K562 (cell line): Measurements from ENCODE around the gene AHNAK. TPM values are rescaled to one million over a fixed set of nuclear protein-coding genes. Genes with fewer than 3 reads are reported as not detected.
A peak's percentile ranks its signal among the peaks of the same experiment; 100 is the strongest.

Experiments used
- CXXC5 ChIP-seq: fragments of 250-450 bp; sonication (Bioruptor Pico); IDR thresholded peaks from 2 replicates; pipeline ENCODE4 v1.8.0; 2022; ENCODE audit warnings: inconsistent platforms, mild to moderate bottlenecking, moderate library complexity
- DPF2 ChIP-seq: fragments of 450-650 bp; IDR thresholded peaks from 2 replicates; pipeline ENCODE4 v1.6.1; 2016
- ELK3 ChIP-seq: fragments of 450-650 bp; formaldehyde crosslinking; IDR thresholded peaks from 2 replicates; pipeline ENCODE4 v1.4.0; 2020; ENCODE audit warnings: mild to moderate bottlenecking
- GATA2 ChIP-seq: sonication (generic); formaldehyde crosslinking; IDR thresholded peaks from 2 replicates; pipeline ENCODE4 v1.4.0; 2020; ENCODE audit warnings: mild to moderate bottlenecking, missing genetic modification reagents
- GATAD2A ChIP-seq: fragments of 450-650 bp; IDR thresholded peaks from 2 replicates; pipeline ENCODE4 v1.6.1; 2017
- MAFG ChIP-seq: fragments of 450-650 bp; conservative IDR thresholded peaks from 2 replicates; pipeline ENCODE4 v1.6.1; 2016; ENCODE audit warnings: missing genetic modification characterization, missing compliant biosample characterization
- MYNN ChIP-seq, 2 experiments: sonication (generic); formaldehyde crosslinking in 1 of 2; IDR thresholded peaks; 2 replicates each; pipeline versions ENCODE4 v1.5.0 to v1.6.1; 2016 to 2020; ENCODE audit warnings: antibody characterized with exemption in 1 of 2, missing genetic modification reagents in 1 of 2
- NEUROD1 ChIP-seq: fragments of 150-350 bp; IDR thresholded peaks from 2 replicates; pipeline ENCODE4 v1.6.1; 2014; ENCODE audit warnings: borderline replicate concordance, low read length, low read depth; ENCODE audit not compliant: partially characterized antibody
- RFX1 ChIP-seq: fragments of 450-650 bp; IDR thresholded peaks from 2 replicates; pipeline ENCODE4 v1.6.1; 2016; ENCODE audit warnings: mild to moderate bottlenecking, moderate library complexity
- RUNX1 ChIP-seq: sonication (generic); IDR thresholded peaks from 2 replicates; pipeline ENCODE4 v1.6.1; 2016; ENCODE audit warnings: antibody characterized with exemption, low read depth
- SMARCA4 ChIP-seq: fragments of 450-650 bp; IDR thresholded peaks from 2 replicates; pipeline ENCODE4 v1.6.1; 2016
- SMARCE1 ChIP-seq: fragments of 450-650 bp; IDR thresholded peaks from 2 replicates; pipeline ENCODE4 v1.7.1; 2016; ENCODE audit warnings: mild to moderate bottlenecking
- ZNF384 ChIP-seq: IDR thresholded peaks from 2 replicates; pipeline ENCODE4 v1.6.1; 2012; ENCODE audit warnings: low read depth, low read length, improper control_type of control experiment
- polyA plus RNA-seq, 8 experiments: library from polyadenylated mRNA; depleted of rRNA in 4 of 8; stranded (reverse) in 5 of 8; unstranded in 3 of 8; fragments of >200 nt; fragmentation: Nextera tagmentation in 2 of 8; fragmentation: Illumina TruSeq in 1 of 8; extraction: Ambion mirVana in 2 of 8; extraction: Trizol in 1 of 8; gene quantifications; 2 replicates each; pipeline versions ENCODE4 v1.2.1 to v1.2.3, GENCODE V29; 2011 to 2014; ENCODE audit warnings: inconsistent platforms in 1 of 8, missing spikeins in 1 of 8
- total RNA-seq, 7 experiments: library from RNA; depleted of rRNA in 6 of 7; stranded (reverse); fragments of >200 nt in 6 of 7; fragmentation: Illumina TruSeq in 2 of 7; extraction: Trizol in 2 of 7; gene quantifications; 2 replicates each; pipeline versions ENCODE4 v1.2.1 to v1.2.3, GENCODE V29; 2011 to 2021; ENCODE audit warnings: low replicate concordance in 1 of 7
- TF ChIP-seq, protein P1 (sequence below): sonication (generic); formaldehyde crosslinking; IDR thresholded peaks from 2 replicates; pipeline ENCODE4 v1.8.0; 2022; ENCODE audit warnings: mild to moderate bottlenecking, missing genetic modification reagents, borderline replicate concordance
- TF ChIP-seq, protein P2 (sequence below): fragments of 450-650 bp; IDR thresholded peaks from 2 replicates; pipeline ENCODE4 v1.6.1; 2017; ENCODE audit warnings: antibody characterized with exemption, mild to moderate bottlenecking
- TF ChIP-seq, protein P3 (sequence below): sonication (generic); formaldehyde crosslinking; IDR thresholded peaks from 2 replicates; pipeline ENCODE4 v1.8.1; 2023; ENCODE audit warnings: mild to moderate bottlenecking, missing genetic modification reagents
- TF ChIP-seq, protein P4 (sequence below): fragments of 200-800 bp; sonication (Bioruptor generic); IDR thresholded peaks from 2 replicates; pipeline ENCODE4 v1.6.1; 2017; ENCODE audit warnings: missing genetic modification characterization, missing compliant biosample characterization

Gene AHNAK
- total and polyA plus RNA-seq, 9 of the 15 experiments (the other 6 are each of a cell fraction or from before 2014, with no cell fraction given) = 1.5 to 89.7 (median 45.0) TPM

GRCh38 chr11:62508336-62509058 is 38.1 kb downstream of the AHNAK start (continued):
- 0 out of 2 replicates have a peak, but pooled peaks have one; percentile 21 for TF ChIP-seq GATAD2A
- TF ChIP-seq, protein P1, sequence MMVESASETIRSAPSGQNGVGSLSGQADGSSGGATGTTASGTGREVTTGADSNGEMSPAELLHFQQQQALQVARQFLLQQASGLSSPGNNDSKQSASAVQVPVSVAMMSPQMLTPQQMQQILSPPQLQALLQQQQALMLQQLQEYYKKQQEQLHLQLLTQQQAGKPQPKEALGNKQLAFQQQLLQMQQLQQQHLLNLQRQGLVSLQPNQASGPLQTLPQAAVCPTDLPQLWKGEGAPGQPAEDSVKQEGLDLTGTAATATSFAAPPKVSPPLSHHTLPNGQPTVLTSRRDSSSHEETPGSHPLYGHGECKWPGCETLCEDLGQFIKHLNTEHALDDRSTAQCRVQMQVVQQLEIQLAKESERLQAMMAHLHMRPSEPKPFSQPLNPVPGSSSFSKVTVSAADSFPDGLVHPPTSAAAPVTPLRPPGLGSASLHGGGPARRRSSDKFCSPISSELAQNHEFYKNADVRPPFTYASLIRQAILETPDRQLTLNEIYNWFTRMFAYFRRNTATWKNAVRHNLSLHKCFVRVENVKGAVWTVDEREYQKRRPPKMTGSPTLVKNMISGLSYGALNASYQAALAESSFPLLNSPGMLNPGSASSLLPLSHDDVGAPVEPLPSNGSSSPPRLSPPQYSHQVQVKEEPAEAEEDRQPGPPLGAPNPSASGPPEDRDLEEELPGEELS (CRISPR knock-in tag) = no peak
- peak; percentile 58 for TF ChIP-seq RFX1
- TF ChIP-seq SMARCA4 = 0 out of 2 replicates have a peak, but pooled peaks have one; percentile 44
- TF ChIP-seq, protein P2, sequence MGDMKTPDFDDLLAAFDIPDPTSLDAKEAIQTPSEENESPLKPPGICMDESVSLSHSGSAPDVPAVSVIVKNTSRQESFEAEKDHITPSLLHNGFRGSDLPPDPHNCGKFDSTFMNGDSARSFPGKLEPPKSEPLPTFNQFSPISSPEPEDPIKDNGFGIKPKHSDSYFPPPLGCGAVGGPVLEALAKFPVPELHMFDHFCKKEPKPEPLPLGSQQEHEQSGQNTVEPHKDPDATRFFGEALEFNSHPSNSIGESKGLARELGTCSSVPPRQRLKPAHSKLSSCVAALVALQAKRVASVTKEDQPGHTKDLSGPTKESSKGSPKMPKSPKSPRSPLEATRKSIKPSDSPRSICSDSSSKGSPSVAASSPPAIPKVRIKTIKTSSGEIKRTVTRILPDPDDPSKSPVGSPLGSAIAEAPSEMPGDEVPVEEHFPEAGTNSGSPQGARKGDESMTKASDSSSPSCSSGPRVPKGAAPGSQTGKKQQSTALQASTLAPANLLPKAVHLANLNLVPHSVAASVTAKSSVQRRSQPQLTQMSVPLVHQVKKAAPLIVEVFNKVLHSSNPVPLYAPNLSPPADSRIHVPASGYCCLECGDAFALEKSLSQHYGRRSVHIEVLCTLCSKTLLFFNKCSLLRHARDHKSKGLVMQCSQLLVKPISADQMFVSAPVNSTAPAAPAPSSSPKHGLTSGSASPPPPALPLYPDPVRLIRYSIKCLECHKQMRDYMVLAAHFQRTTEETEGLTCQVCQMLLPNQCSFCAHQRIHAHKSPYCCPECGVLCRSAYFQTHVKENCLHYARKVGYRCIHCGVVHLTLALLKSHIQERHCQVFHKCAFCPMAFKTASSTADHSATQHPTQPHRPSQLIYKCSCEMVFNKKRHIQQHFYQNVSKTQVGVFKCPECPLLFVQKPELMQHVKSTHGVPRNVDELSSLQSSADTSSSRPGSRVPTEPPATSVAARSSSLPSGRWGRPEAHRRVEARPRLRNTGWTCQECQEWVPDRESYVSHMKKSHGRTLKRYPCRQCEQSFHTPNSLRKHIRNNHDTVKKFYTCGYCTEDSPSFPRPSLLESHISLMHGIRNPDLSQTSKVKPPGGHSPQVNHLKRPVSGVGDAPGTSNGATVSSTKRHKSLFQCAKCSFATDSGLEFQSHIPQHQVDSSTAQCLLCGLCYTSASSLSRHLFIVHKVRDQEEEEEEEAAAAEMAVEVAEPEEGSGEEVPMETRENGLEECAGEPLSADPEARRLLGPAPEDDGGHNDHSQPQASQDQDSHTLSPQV = 0 out of 2 replicates have a peak, but pooled peaks have one; percentile 60
- no peak for TF ChIP-seq RUNX1
- TF ChIP-seq SMARCE1 = no peak
- TF ChIP-seq ELK3 (CRISPR knock-in tag) = no peak
- 0 out of 2 replicates have a peak, but pooled peaks have one; percentile 16 for TF ChIP-seq DPF2
- TF ChIP-seq, protein P3, sequence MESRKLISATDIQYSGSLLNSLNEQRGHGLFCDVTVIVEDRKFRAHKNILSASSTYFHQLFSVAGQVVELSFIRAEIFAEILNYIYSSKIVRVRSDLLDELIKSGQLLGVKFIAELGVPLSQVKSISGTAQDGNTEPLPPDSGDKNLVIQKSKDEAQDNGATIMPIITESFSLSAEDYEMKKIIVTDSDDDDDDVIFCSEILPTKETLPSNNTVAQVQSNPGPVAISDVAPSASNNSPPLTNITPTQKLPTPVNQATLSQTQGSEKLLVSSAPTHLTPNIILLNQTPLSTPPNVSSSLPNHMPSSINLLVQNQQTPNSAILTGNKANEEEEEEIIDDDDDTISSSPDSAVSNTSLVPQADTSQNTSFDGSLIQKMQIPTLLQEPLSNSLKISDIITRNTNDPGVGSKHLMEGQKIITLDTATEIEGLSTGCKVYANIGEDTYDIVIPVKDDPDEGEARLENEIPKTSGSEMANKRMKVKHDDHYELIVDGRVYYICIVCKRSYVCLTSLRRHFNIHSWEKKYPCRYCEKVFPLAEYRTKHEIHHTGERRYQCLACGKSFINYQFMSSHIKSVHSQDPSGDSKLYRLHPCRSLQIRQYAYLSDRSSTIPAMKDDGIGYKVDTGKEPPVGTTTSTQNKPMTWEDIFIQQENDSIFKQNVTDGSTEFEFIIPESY = peak; percentile 94
- TF ChIP-seq CXXC5 (CRISPR knock-in tag) = peak; percentile 81
- peak; percentile 78 for TF ChIP-seq MYNN (IDR thresholded peaks at IDR 0.05)
- no peak for TF ChIP-seq MYNN (CRISPR knock-in tag; IDR thresholded peaks at IDR 0.05)
- TF ChIP-seq NEUROD1 = peak; percentile 8
- TF ChIP-seq ZNF384 = no peak
- TF ChIP-seq GATA2 (CRISPR knock-in tag) = peak; percentile 83
- TF ChIP-seq, protein P4, sequence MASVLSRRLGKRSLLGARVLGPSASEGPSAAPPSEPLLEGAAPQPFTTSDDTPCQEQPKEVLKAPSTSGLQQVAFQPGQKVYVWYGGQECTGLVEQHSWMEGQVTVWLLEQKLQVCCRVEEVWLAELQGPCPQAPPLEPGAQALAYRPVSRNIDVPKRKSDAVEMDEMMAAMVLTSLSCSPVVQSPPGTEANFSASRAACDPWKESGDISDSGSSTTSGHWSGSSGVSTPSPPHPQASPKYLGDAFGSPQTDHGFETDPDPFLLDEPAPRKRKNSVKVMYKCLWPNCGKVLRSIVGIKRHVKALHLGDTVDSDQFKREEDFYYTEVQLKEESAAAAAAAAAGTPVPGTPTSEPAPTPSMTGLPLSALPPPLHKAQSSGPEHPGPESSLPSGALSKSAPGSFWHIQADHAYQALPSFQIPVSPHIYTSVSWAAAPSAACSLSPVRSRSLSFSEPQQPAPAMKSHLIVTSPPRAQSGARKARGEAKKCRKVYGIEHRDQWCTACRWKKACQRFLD (CRISPR knock-in tag) = no peak
- 0 out of 2 replicates have a peak, but pooled peaks have one; percentile 14 for TF ChIP-seq MAFG
